Measurements from ENCODE around the gene POLR3E. TPM values are rescaled to one million over a fixed set of nuclear protein-coding genes. Genes with fewer than 3 reads are reported as not detected.
A peak's percentile ranks its signal among the peaks of the same experiment; 100 is the strongest.
"Not testable (repeated sequence)": the region's sequence is repeated elsewhere in the genome, so short reads cannot be mapped to it uniquely, and the experiment has no call there.

POLR3E gene
- total RNA-seq, 1 experiment from 2014 or later: 51.9 TPM

DNA sequence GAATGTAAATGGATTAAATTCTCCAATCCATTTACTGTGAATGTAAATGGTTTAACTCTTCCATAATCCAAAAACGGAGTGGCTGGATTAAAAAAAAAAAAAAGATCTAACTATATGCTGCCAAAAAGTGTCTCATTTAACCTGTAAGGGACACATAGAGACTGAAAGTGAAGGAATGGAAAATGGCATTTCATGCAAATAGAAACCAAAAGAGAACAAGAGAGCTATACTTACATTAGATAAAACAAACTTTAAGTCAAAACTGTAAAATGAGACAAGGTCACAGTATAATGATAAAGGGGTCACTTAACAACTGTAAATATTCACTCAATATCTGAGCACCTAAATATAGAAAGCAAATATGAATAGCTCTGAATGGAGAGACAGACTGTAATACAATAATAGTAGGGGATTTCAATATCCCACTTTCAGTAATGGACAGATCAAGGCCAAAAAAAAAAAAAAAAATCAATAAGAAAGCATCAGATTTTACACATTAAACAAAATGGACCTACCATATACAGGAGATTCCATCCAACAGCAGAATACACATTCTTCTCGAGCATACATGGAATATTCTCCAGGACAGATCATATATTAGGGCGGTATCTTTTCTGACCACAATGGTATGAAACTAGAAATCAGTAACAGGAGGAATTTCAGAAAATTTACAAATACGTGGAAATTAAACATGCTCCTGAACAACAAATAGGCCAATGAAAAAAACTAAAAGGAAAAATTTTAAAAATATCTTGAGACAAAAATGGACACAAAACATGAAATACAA, 40.8 kb downstream of the POLR3E start:
- peaks cover 73% of the 10 kb centered on the region for H3K36me3 ChIP-seq
- no peak for DNase-seq

DNA sequence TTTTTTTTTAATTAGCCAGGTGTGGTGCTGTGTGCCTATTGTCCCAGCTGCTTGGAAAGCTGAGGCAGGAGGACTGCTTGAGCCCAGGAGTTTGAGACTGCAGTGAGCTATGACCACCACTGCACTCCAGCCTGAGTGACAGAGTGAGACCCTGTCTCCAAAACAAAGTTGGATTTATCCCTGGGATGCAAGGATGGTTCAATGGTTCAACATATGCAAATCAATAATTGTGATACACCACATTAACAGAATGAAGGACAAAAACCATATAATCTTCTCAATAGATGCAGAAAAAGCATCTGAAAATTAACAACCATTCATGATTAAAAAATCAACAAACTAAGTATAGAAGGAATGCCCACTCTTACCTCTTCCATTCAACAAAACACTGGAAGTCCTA, 43.7 kb downstream of the POLR3E start:
- H3K9me3 ChIP-seq: peaks cover 23% of the 10 kb centered on the region
- no peak for DNase-seq
- no peak overlapping the region for H3K4me3 ChIP-seq
- H3K27me3 ChIP-seq: no peaks in the 10 kb centered on the region
- peaks cover 61% of the 10 kb centered on the region for H3K36me3 ChIP-seq

More for the DNA sequence above, 40.8 kb downstream of the POLR3E start:
- peaks cover 26% of the 10 kb centered on the region for H3K9me3 ChIP-seq
- no peaks in the 10 kb centered on the region for H3K27me3 ChIP-seq
- H3K4me3 ChIP-seq: no peak overlapping the region

GRCh38 chr16:22342082-22342481, 44.9 kb downstream of the POLR3E start:
- Histone ChIP-seq H3K36me3 (peaks cover 61% of the 10 kb centered on the region), H3K4me3 (no peak overlapping the region), H3K9me3 (peaks cover 14% of the 10 kb centered on the region), H3K27me3 (no peaks in the 10 kb centered on the region)
- no peak for DNase-seq

GRCh38 chr16:22346483-22346882, 49.3 kb downstream of the POLR3E start:
- Histone ChIP-seq H3K27me3 (no peaks in the 10 kb centered on the region), H3K9me3 (peaks cover 2% of the 10 kb centered on the region), H3K4me3 (no peak overlapping the region), H3K36me3 (peaks cover 84% of the 10 kb centered on the region)
- no peak for DNase-seq

DNA sequence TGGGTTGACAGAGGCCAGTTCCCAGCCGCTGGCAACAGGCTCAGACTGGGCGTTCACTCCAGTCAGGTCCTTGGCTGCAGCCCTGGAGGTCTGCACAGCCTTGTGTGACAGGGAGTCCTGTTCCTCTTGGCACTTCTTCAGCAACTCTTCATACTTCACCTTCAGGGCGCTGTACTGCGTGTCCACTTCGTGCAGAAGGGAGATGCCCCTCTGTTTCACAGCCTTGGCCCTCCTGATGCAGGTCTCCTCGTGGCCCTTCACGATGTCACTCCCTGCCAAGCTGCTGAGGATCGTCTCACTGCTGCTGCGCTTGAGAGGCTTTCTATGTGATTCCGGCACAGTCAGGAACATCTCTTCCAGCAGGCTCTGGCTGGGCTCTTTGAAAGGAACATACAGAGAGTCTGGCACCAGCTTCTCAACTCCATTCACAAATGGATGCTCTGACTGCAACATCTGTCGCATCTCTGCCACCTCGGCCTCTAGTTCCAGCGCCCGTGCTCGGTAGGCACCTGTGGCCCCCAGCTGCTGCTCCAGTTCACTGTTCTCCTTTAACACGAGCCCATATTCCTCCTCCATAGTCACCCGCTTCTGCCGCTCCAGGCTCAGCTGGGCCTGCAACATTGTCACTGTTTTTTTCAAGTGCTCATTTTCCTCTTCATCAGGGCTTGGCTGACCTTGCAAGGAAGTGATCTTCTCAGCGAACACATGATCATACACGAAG, 50.1 kb downstream of the POLR3E start:
- peaks cover under 1% of the 10 kb centered on the region; the same call in 1 of the 2 replicates for H3K9me3 ChIP-seq
- no peak overlapping the region for H3K4me3 ChIP-seq
- peaks cover 86% of the 10 kb centered on the region for H3K36me3 ChIP-seq
- no peak for DNase-seq
- no peaks in the 10 kb centered on the region for H3K27me3 ChIP-seq

- no peaks in the 10 kb centered on the region for H3K9me3 ChIP-seq
- H3K4me3 ChIP-seq: no peak overlapping the region
- no peak for DNase-seq
- no peaks in the 10 kb centered on the region for H3K27me3 ChIP-seq
- H3K36me3 ChIP-seq: peaks cover 87% of the 10 kb centered on the region
These were observed 51.1 kb downstream of the POLR3E start for GRCh38 chr16:22348291-22348690.

DNA sequence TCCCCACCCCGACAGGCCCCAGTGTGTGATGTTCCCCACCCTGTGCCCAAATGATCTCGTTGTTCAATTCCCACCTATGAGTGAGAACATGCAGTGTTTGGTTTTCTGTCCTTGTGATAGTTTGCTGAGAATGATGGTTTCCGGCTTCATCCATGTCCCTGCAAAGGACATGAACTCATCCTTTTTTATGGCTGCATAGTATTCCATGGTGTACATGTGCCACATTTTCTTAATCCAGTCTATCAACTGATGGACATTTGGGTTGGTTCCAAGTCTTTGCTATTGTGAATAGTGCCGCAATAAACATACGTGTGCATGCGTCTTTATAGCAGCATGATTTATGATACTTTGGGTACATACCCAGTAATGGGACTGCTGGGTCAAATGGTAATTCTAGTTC, 53.8 kb downstream of the POLR3E start:
- H3K27me3 ChIP-seq, H3K4me3 ChIP-seq, H3K9me3 ChIP-seq, DNase-seq: not testable (repeated sequence)
- peaks cover 81% of the 10 kb centered on the region for H3K36me3 ChIP-seq

GRCh38 chr16:22352140-22352539, 54.9 kb downstream of the POLR3E start:
- H3K36me3 ChIP-seq: peaks cover 70% of the 10 kb centered on the region

GRCh38 chr16:22352723-22353122, 55.5 kb downstream of the POLR3E start:
- no peak overlapping the region for H3K4me3 ChIP-seq
- H3K9me3 ChIP-seq: no peaks in the 10 kb centered on the region
- no peaks in the 10 kb centered on the region for H3K27me3 ChIP-seq
- no peak for DNase-seq
- H3K36me3 ChIP-seq: peaks cover 69% of the 10 kb centered on the region

More at GRCh38 chr16:22352140-22352539, 54.9 kb downstream of the POLR3E start:
- Histone ChIP-seq H3K9me3 (no peaks in the 10 kb centered on the region), H3K27me3 (no peaks in the 10 kb centered on the region), H3K4me3 (no peak overlapping the region)
- no peak for DNase-seq

DNA sequence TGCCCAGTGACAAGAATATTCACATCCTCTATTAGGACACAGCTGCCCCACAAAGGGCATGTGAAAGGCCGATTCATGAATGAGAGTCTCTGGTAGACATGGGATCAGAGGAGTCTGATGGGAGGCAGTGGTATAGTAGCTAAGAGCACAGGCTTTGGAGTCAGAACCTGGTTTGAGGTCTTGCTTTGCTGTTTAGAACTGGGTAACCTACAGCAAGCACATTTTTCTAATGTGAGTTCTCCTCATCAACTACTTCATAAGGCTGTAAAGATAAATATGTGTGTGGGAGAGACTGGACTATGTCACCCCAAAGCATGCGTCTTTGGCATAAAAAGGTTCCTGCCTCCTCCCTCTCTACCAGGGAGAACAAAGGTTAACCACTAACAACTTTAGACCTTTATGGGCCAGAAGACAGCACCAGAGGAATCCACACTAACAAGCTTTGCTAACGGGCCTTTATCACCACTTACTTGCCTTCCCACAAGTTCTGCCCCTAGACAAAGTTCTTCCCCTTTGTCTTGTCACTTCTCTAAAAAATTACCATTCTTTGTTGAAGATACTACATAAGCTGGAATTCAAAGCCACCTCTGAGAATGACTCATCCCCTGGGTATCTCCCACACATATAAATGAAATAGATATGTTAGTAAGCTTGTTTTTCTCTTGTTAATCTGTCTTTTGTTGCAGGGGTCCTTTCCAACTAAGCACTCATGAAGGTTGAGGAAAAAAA, 56.1 kb downstream of the POLR3E start:
- H3K4me3 ChIP-seq: no peak overlapping the region
- H3K27me3 ChIP-seq: no peaks in the 10 kb centered on the region
- no peaks in the 10 kb centered on the region for H3K9me3 ChIP-seq
- H3K36me3 ChIP-seq: peaks cover 69% of the 10 kb centered on the region
- DNase-seq: peak; percentile 33

- no peak overlapping the region for H3K4me3 ChIP-seq
- no peaks in the 10 kb centered on the region for H3K27me3 ChIP-seq
- H3K36me3 ChIP-seq: peaks cover 68% of the 10 kb centered on the region
- no peak for DNase-seq
- H3K9me3 ChIP-seq: no peaks in the 10 kb centered on the region
These were observed 56.8 kb downstream of the POLR3E start for GRCh38 chr16:22353933-22354541.

DNA sequence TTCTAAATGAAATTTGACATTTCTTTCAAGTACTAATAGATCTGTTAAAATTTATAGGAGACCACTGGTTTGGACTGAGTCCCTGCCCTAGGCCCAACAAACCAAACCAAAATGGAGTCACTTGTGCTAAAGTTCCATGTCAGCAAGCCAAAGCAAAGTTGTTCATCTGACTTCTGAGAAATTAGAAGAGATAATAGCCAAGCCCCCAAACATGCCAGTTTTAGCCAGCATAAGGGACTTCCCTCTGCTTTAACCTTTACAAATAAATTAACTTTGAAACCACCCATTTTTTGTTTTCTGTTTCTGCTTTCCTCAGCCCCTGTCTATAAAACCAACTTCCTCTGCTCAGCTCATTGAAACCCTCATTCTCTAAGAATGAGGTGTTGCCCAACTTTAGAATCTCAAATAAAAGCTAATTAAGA, 58.3 kb downstream of the POLR3E start:
- Histone ChIP-seq H3K36me3 (peaks cover 69% of the 10 kb centered on the region), H3K4me3 (no peak overlapping the region), H3K9me3 (no peaks in the 10 kb centered on the region), H3K27me3 (no peaks in the 10 kb centered on the region)
- no peak for DNase-seq

GRCh38 chr16:22356930-22357634, 59.9 kb downstream of the POLR3E start:
- Histone ChIP-seq H3K4me3 (no peak overlapping the region), H3K9me3 (no peaks in the 10 kb centered on the region), H3K27me3 (no peaks in the 10 kb centered on the region), H3K36me3 (peaks cover 64% of the 10 kb centered on the region)
- no peak for DNase-seq

DNA sequence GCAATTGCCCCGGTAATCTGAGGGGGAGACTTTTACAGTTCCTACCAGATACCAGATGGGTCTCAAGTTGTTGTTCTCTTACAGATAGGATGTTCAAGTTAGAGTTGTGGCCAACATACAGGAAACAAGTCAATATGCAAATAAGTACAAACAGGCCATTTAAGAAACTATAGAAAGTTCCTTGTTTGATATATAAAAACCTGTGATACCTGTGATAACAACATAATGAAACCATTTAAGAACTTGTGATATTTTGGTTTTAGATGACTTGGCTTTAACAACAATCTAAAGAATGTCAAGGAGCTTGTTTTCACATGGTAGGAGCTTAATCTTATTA, 60.4 kb downstream of the POLR3E start:
- no peaks in the 10 kb centered on the region for H3K27me3 ChIP-seq
- DNase-seq: no peak
- H3K36me3 ChIP-seq: peaks cover 64% of the 10 kb centered on the region
- no peaks in the 10 kb centered on the region for H3K9me3 ChIP-seq
- H3K4me3 ChIP-seq: no peak overlapping the region

- no peaks in the 10 kb centered on the region for H3K27me3 ChIP-seq
- no peak overlapping the region for H3K4me3 ChIP-seq
- DNase-seq: no peak
- peaks cover 64% of the 10 kb centered on the region for H3K36me3 ChIP-seq
- H3K9me3 ChIP-seq: no peaks in the 10 kb centered on the region
These were observed 60.8 kb downstream of the POLR3E start for GRCh38 chr16:22358000-22358399.

- Histone ChIP-seq H3K4me3 (no peak overlapping the region), H3K9me3 (no peaks in the 10 kb centered on the region), H3K36me3 (peaks cover 77% of the 10 kb centered on the region), H3K27me3 (no peaks in the 10 kb centered on the region)
- DNase-seq: no peak
These were observed 62.5 kb downstream of the POLR3E start for GRCh38 chr16:22359679-22360078.

Data from MG63 (cell line).